GM19035 (cell line): ENCODE data around the gene CDC14C.
"Not testable (repeated sequence)": the region's sequence is repeated elsewhere in the genome, so short reads cannot be mapped to it uniquely, and the experiment has no call there.

Experiments used
- ATAC-seq: cut with Tn5 transposase; IDR thresholded peaks from one replicate; pipeline ENCODE4 v1.9.1; 2021; ENCODE audit not compliant: unreplicated experiment

The CDC14C gene

DNA sequence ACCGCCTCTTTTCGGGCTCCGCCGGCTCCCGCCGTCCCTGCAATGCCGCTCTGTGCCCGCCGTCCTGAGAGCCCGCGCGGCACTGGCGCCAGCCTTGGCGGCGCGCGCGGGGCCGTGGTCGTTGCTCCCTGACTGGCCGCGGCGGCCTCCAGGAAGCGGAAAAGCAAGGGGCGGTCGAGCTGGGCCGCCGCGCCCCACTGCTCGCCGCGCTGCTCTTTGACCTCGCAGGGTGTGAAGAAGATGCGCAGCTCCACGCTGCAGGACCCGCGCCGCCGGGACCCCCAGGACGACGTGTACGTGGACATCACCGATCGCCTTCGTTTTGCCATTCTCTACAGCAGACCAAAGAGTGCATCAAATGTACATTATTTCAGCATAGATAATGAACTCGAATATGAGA, at the start of gene CDC14C:
CDC14C (plus strand) TSS at position 115 of the 400 bp plus-strand sequence; CDS start at position 241, 126 bp downstream.
- no peak for ATAC-seq

- ATAC-seq, result no peak
Observed at GRCh38 chr7:48875045-48875916, 49.1 kb upstream of the CDC14C start.

GRCh38 chr7:48876087-48876486, 48.3 kb upstream of the CDC14C start:
- ATAC-seq, result no peak

DNA sequence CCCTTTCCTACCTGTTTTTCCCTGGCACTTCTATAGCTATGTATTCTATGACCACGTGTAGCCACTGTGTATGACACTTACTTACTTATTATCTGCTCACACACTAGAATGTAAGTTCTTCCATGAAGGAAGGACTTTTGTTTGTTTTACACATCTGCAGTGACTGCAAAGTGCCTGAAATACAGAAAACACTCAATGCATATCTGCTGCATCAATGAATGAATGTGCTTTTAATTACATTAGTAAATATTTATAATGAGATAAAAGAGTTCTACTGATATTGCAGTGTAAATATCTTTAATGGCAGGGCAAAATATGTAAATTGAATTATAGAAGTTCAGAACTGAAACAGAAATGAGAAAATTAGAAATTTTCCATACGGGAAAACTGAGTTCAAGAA, 43.5 kb upstream of the CDC14C start:
- ATAC-seq, result no peak

DNA sequence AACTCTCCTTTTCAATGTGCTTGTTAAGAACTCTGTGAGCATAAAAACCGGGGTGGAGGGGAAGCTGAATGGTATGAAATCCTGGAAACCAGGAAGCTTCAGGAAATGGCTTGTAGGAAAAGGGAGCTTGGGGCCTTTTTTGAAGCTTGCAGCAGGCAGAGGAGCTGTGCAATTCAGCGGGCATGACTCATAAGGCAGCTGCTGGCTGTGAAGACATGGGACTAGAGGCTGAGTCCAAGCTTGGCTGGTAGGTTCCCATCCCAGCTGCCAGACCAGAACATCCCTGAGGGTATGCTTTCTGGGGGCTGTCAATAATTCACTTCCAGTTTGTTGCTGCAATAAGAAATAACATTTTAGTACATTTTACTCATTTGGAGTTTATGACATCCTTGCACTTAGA, 36.8 kb upstream of the CDC14C start:
- ATAC-seq, result no peak

GRCh38 chr7:48894574-48894973, 29.8 kb upstream of the CDC14C start:
- ATAC-seq, result no peak

DNA sequence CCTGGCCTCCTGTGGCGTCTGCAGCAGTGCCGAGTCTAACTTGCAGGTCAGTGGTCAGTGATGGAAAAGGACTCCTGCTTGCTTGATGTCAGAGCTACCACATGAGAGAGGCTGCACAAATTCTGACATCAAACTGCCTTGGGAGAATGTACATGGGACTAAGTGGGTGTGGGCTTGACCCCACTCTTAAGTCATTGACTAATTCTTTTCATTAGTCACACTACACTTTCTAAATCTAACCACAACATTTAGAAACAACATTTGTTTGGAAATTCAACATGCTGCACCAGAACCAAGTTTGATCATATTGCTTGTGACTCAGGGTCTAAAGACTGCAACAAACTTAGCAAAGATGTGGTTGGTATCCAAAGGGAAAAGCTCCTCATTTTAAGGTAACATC, 24.4 kb upstream of the CDC14C start:
- no peak for ATAC-seq

- no peak for ATAC-seq
Observed at GRCh38 chr7:48901966-48902365, 22.4 kb upstream of the CDC14C start.

GRCh38 chr7:48904975-48905374, 19.4 kb upstream of the CDC14C start:
- ATAC-seq, result no peak

- ATAC-seq, result not testable (repeated sequence)
Observed at GRCh38 chr7:48905686-48906085, 18.7 kb upstream of the CDC14C start.

DNA sequence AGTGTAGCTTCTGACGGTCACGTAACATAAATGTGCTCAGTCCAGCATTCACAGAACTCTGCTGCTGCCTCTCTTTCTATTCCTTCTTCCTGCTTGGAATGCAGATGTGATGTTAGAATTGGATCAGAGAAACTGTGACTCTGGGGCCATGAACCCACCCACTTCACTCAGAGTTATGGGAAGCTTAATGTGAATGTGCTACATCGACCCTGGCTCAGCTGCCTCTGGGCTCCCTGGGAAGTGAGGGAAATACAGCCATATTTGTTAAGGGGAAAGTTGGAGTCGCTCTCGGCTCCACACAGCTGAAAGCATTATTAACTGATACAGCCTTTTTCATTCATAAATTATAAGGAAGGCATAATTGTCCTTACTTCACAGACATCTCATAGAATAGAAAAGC, 14.5 kb upstream of the CDC14C start:
- not testable (repeated sequence) for ATAC-seq

DNA sequence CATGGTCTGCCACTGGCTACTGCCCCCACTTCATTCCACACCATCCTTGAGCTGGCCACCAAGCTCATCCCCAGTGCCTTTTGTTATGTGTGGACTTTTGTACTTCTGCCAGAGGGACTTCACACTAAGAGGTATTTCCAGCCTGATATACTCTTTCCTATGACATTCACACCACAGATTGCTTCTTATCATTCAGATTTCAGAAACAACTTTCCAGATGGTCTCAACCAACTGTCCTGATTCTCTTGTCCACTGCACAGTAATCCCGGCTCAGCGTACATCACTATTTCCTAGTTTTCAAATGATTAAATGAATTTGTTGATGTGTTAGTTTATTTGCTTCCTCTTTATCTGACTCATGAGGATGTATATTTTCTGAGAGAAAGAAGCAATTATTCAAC, 7.1 kb downstream of the CDC14C start:
- no peak for ATAC-seq

GRCh38 chr7:48932126-48932910, 8.0 kb downstream of the CDC14C start:
- no peak for ATAC-seq

GRCh38 chr7:48933549-48934085, 9.3 kb downstream of the CDC14C start:
- ATAC-seq, result no peak

DNA sequence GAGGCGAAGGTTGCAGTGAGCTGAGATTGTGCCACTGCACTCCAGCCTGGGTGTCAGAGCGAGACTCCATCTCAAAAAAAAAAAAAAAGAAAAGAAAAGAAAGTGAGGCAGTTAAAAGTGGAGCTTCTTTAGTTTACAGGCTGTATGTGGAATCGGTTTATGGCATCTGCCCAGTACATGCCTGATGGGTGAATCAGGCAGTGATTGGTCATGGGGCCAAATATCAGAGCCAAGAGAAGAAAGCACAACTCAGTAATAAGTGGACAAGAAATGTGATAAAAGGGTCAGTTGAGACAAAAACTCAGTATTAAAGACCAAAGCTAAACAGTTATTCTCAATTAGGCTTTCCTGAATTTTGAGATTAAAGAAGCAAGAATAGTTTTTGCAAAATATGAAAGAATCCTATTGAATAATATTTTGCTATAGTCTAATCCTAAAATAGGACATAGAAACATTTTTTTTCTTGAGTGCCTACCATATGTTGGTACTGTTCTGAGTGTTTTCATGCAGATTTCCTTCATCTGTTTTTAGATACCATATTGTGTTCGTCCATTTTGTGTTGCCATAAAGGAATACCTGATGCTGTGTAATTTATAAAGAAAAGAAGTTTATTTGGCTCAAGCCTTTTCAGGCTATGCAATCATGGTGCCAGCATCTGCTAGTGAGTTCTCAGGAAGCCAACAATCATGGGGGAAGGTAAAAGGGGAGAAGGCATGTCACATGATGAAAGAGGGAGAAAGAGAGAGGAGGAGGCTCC, 14.4 kb downstream of the CDC14C start:
- ATAC-seq, result no peak

DNA sequence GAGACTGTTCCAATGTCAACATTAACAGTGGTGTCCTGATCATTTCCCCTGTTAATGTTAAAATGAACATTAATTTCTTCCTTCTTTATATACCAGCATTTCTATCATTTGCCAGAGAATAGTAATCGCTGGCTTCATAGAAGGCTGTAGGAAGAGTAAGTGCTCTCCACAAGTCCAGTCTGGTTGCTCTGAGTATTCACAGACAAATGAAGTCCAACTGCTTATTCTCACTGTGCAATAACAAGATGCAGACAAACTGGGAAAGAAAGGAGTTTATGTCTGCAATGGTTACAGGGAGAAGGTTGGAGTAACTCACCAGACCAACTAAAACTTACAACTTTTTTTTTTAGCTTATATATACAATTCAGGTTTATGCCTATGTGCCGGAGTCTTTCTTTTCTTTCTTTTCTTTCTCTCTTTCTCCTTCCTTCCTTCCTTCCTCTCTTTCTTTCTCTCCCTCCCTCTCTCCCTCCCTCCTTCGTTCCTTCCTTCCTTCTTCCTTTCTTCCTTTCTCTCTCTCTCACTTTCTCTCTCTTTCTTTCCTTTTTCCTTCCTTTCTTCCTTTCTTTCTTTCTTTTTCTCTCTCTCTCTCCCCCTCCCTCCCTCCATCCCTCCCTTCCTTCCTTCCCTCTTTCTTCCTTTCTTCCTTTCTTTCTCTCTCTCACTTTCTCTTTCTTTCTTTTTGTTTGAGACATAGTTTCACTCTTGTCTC, 19.1 kb downstream of the CDC14C start:
- no peak for ATAC-seq

GRCh38 chr7:48955916-48956315, 31.6 kb downstream of the CDC14C start:
- ATAC-seq, result no peak

DNA sequence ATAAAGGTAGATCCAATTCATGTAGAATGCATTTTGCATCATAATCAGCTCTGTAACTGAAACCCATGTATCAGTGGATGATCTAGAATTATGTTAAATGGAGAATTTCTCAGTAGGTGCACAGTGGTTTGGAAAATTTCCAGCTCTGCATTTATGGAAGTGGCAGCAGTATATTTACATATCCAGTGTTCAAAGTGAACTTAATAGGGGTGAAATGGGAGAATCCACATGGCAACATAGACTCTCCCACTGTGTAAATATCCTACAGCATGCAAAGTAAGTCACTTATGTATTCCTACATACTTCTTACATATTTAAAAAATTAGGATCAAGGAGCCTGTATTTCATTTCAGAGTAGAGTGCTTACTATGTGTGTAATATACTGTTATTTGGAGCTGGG, 35.3 kb downstream of the CDC14C start:
- ATAC-seq, result no peak

DNA sequence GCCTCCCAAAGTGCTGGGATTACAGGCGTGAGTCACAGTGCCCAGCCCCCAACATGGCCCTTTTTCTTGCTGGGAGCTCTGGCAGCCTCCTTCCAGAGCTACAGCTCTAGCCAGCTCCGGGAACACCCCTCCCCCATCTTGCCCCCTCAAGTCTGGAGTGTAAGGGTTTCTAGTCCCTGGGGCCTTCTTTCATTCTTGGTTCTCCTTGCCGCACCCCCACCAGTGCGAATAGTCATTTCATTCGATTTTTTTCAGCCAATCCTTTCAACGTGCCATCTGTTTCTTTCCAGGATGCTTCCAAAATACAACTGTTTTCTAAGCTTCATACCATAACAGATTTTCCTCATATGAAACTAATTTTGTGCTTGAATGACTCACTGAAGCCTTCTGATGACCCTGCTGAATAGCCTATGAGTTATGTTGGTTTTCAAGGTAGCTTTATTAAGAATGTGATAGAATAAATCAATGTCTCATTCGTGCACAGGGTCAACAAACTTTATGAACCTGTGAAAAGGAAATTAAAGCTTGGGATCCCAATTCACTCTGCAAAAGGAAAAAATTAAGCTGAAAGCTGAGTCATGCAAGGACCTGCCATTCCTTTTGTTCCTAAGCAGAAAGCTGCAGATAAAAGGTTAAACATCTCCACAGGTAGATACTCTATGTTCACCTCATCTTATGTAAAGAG, 38.6 kb downstream of the CDC14C start:
- ATAC-seq, result no peak

- ATAC-seq, result no peak
Observed at GRCh38 chr7:48964074-48964473, 39.7 kb downstream of the CDC14C start.
